BE2C (cell line): Measurements from ENCODE around the gene HNRNPR.

Source experiments
- DNase-seq: peaks from one replicate; pipeline ENCODE4 v3.0.0-alpha.2; 2020
- H3K27me3 ChIP-seq: fragments of 250-450 bp; sonication (Bioruptor Pico); 2 replicates; pipeline ENCODE4 v1.5.1; 2020; ENCODE audit warnings: mild to moderate bottlenecking
- H3K36me3 ChIP-seq: fragments of 250-450 bp; sonication (Bioruptor Pico); 2 replicates; pipeline ENCODE4 v1.5.1; 2020; ENCODE audit warnings: mild to moderate bottlenecking
- H3K4me1 ChIP-seq: fragments of 250-450 bp; sonication (Bioruptor Pico); 2 replicates; pipeline ENCODE4 v1.5.1; 2020
- H3K4me3 ChIP-seq: 2 replicates; pipeline ENCODE4 v1.5.1; 2011; ENCODE audit warnings: low read depth, low read length
- H3K9me3 ChIP-seq: fragments of 250-450 bp; sonication (Bioruptor Pico); 2 replicates; pipeline ENCODE4 v1.5.1; 2020
- CTCF ChIP-seq: IDR thresholded peaks from 2 replicates; pipeline ENCODE4 v1.5.1; 2012; ENCODE audit warnings: mild to moderate bottlenecking, low read depth, low read length

Gene HNRNPR

GRCh38 chr1:23366146-23366545 is 22.1 kb upstream of the HNRNPR start:
- Histone ChIP-seq H3K9me3 (no peaks in the 10 kb centered on the region), H3K4me1 (peaks cover 9% of the 10 kb centered on the region), H3K27me3 (no peaks in the 10 kb centered on the region), H3K36me3 (peaks cover 21% of the 10 kb centered on the region), H3K4me3 (no peak overlapping the region)
- TF ChIP-seq CTCF = no peak
- no peak for DNase-seq

- no peaks in the 10 kb centered on the region for H3K27me3 ChIP-seq
- no peaks in the 10 kb centered on the region for H3K4me1 ChIP-seq
- H3K36me3 ChIP-seq = peaks cover 25% of the 10 kb centered on the region
- no peak for TF ChIP-seq CTCF
- H3K4me3 ChIP-seq = no peak overlapping the region
- no peak for DNase-seq
- H3K9me3 ChIP-seq = no peaks in the 10 kb centered on the region
These were observed 18.2 kb upstream of the HNRNPR start for GRCh38 chr1:23362218-23362713.

- no peak for TF ChIP-seq CTCF
- H3K27me3 ChIP-seq = no peaks in the 10 kb centered on the region
These were observed 14.3 kb upstream of the HNRNPR start for GRCh38 chr1:23358310-23358875.

GRCh38 chr1:23357138-23357908 is 13.2 kb upstream of the HNRNPR start:
- no peak for TF ChIP-seq CTCF
- Histone ChIP-seq H3K27me3 (no peaks in the 10 kb centered on the region), H3K4me3 (no peak overlapping the region), H3K4me1 (no peaks in the 10 kb centered on the region), H3K9me3 (no peaks in the 10 kb centered on the region), H3K36me3 (peaks cover 16% of the 10 kb centered on the region)
- DNase-seq = no peak

More at GRCh38 chr1:23358310-23358875, 14.3 kb upstream of the HNRNPR start:
- no peaks in the 10 kb centered on the region for H3K4me1 ChIP-seq
- peaks cover 22% of the 10 kb centered on the region for H3K36me3 ChIP-seq
- H3K9me3 ChIP-seq = no peaks in the 10 kb centered on the region
- no peak for DNase-seq
- H3K4me3 ChIP-seq = no peak overlapping the region

- H3K27me3 ChIP-seq = no peaks in the 10 kb centered on the region
- TF ChIP-seq CTCF = no peak
- no peaks in the 10 kb centered on the region for H3K9me3 ChIP-seq
- no peak overlapping the region for H3K4me3 ChIP-seq
- peaks cover 9% of the 10 kb centered on the region; the same call in 1 of the 2 replicates for H3K36me3 ChIP-seq
- no peaks in the 10 kb centered on the region for H3K4me1 ChIP-seq
- DNase-seq = no peak
These were observed 12.5 kb upstream of the HNRNPR start for GRCh38 chr1:23356471-23357137.

- Histone ChIP-seq H3K9me3 (no peaks in the 10 kb centered on the region), H3K27me3 (no peaks in the 10 kb centered on the region), H3K4me3 (no peak overlapping the region), H3K4me1 (no peaks in the 10 kb centered on the region), H3K36me3 (no peaks in the 10 kb centered on the region)
- TF ChIP-seq CTCF = peak; percentile 25
- no peak for DNase-seq
These were observed 10.2 kb upstream of the HNRNPR start for GRCh38 chr1:23354245-23354644.
